ENCODE measurements around the gene SMCP. TPM values are rescaled to one million over a fixed set of nuclear protein-coding genes. Genes with fewer than 3 reads are reported as not detected.

SMCP gene
- total and polyA plus RNA-seq, 4 donors = not detected

GRCh38 chr1:152912471-152912870 is 34.3 kb downstream of the SMCP start (continued):
- TF ChIP-seq, protein P1, sequence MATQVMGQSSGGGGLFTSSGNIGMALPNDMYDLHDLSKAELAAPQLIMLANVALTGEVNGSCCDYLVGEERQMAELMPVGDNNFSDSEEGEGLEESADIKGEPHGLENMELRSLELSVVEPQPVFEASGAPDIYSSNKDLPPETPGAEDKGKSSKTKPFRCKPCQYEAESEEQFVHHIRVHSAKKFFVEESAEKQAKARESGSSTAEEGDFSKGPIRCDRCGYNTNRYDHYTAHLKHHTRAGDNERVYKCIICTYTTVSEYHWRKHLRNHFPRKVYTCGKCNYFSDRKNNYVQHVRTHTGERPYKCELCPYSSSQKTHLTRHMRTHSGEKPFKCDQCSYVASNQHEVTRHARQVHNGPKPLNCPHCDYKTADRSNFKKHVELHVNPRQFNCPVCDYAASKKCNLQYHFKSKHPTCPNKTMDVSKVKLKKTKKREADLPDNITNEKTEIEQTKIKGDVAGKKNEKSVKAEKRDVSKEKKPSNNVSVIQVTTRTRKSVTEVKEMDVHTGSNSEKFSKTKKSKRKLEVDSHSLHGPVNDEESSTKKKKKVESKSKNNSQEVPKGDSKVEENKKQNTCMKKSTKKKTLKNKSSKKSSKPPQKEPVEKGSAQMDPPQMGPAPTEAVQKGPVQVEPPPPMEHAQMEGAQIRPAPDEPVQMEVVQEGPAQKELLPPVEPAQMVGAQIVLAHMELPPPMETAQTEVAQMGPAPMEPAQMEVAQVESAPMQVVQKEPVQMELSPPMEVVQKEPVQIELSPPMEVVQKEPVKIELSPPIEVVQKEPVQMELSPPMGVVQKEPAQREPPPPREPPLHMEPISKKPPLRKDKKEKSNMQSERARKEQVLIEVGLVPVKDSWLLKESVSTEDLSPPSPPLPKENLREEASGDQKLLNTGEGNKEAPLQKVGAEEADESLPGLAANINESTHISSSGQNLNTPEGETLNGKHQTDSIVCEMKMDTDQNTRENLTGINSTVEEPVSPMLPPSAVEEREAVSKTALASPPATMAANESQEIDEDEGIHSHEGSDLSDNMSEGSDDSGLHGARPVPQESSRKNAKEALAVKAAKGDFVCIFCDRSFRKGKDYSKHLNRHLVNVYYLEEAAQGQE (IDR thresholded peaks at IDR 0.05) = no peak
- TF ChIP-seq FOXA2 (IDR thresholded peaks at IDR 0.05) (no peak), RAD21 (IDR thresholded peaks at IDR 0.05) (no peak)

GRCh38 chr1:152912900-152913299 is 34.8 kb downstream of the SMCP start:
- 58% methylated on average over 5 of the region's 5 CpGs for WGBS
- DNase-seq (ENCODE audit: low spot score) = no peak
- Histone ChIP-seq H3K4me3 (ENCODE audit: low read depth in 1 of 3, low read length in 3 of 3) (no peak overlapping the region), H3K36me3 (ENCODE audit: control insufficient read depth in 4 of 4, insufficient read depth in 3 of 4, low read depth in 1 of 4, low read length in 3 of 4) (no peaks in the 10 kb centered on the region), H3K27me3 (ENCODE audit: control insufficient read depth in 4 of 4, insufficient read depth in 4 of 4, low read length in 3 of 4) (no peaks in the 10 kb centered on the region), H3K27ac (ENCODE audit: low read depth in 1 of 2, low read length in 2 of 2) (no peak overlapping the region), H3K9ac (ENCODE audit: low read depth in 1 of 2, low read length in 2 of 2) (no peak overlapping the region), H3K9me3 (ENCODE audit: control insufficient read depth in 4 of 4, low read length in 3 of 4) (no peaks in the 10 kb centered on the region), H3K4me1 (ENCODE audit: control insufficient read depth in 4 of 4, insufficient read depth in 4 of 4, low read length in 3 of 4) (no peaks in the 10 kb centered on the region)
- no peak for TF ChIP-seq HNF4A (conservative IDR thresholded peaks at IDR 0.05)
- no peak for TF ChIP-seq HNF4G (IDR thresholded peaks at IDR 0.05)
- no peak for TF ChIP-seq YY1 (IDR thresholded peaks at IDR 0.05)
- no peak for TF ChIP-seq FOXA1 (IDR thresholded peaks at IDR 0.05)
- no peak for TF ChIP-seq SP1 (IDR thresholded peaks at IDR 0.05)
- TF ChIP-seq MAX (IDR thresholded peaks at IDR 0.05) = no peak
- TF ChIP-seq NR2F2 (IDR thresholded peaks at IDR 0.05) = no peak
- TF ChIP-seq FOXA2 (IDR thresholded peaks at IDR 0.05) = no peak
- no peak for TF ChIP-seq TAF1 (conservative IDR thresholded peaks at IDR 0.05)
- TF ChIP-seq, protein P1 (IDR thresholded peaks at IDR 0.05) = no peak
- TF ChIP-seq, protein P2, sequence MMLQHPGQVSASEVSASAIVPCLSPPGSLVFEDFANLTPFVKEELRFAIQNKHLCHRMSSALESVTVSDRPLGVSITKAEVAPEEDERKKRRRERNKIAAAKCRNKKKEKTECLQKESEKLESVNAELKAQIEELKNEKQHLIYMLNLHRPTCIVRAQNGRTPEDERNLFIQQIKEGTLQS (IDR thresholded peaks at IDR 0.05) = no peak
- no peak for TF ChIP-seq GABPA (IDR thresholded peaks at IDR 0.05 in 1 of 2, conservative IDR thresholded peaks at IDR 0.05 in 1 of 2)

DNA sequence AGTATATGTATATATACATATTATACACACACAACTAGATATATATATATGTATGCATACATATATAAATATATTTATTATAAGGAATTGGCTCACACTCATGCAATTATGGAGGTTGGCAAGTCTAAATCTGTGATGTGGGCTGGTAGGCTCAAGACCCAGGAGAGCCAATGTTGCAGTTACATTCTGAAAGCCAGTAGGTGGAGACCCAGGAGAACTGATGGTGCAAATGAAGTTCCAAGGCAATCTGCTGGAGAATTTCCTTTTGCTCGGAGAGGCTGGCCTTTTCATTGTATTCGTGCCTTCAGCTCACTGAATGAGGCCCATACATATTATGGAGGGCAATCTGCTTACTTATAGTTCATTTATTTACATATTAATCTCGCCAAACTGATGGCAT is 39.7 kb downstream of the SMCP start:
- no peak for DNase-seq (ENCODE audit: low spot score)
- 18% methylated on average over 3 of the region's 3 CpGs for WGBS
- Histone ChIP-seq H3K9me3 (ENCODE audit: control insufficient read depth in 4 of 4, low read length in 3 of 4) (no peaks in the 10 kb centered on the region), H3K9ac (ENCODE audit: low read depth in 1 of 2, low read length in 2 of 2) (no peak overlapping the region), H3K4me3 (ENCODE audit: low read depth in 1 of 3, low read length in 3 of 3) (no peak overlapping the region), H3K27me3 (ENCODE audit: control insufficient read depth in 4 of 4, insufficient read depth in 4 of 4, low read length in 3 of 4) (no peaks in the 10 kb centered on the region), H3K36me3 (ENCODE audit: control insufficient read depth in 4 of 4, insufficient read depth in 3 of 4, low read depth in 1 of 4, low read length in 3 of 4) (no peaks in the 10 kb centered on the region), H3K4me1 (ENCODE audit: control insufficient read depth in 4 of 4, insufficient read depth in 4 of 4, low read length in 3 of 4) (no peaks in the 10 kb centered on the region), H3K27ac (ENCODE audit: low read depth in 1 of 2, low read length in 2 of 2) (no peak overlapping the region)
- TF ChIP-seq, protein P3, sequence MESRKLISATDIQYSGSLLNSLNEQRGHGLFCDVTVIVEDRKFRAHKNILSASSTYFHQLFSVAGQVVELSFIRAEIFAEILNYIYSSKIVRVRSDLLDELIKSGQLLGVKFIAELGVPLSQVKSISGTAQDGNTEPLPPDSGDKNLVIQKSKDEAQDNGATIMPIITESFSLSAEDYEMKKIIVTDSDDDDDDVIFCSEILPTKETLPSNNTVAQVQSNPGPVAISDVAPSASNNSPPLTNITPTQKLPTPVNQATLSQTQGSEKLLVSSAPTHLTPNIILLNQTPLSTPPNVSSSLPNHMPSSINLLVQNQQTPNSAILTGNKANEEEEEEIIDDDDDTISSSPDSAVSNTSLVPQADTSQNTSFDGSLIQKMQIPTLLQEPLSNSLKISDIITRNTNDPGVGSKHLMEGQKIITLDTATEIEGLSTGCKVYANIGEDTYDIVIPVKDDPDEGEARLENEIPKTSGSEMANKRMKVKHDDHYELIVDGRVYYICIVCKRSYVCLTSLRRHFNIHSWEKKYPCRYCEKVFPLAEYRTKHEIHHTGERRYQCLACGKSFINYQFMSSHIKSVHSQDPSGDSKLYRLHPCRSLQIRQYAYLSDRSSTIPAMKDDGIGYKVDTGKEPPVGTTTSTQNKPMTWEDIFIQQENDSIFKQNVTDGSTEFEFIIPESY (IDR thresholded peaks at IDR 0.05) = no peak
- TF ChIP-seq RAD21 (IDR thresholded peaks at IDR 0.05) (peak; percentile 64 to 71), YY1 (IDR thresholded peaks at IDR 0.05) (no peak), GABPA (IDR thresholded peaks at IDR 0.05 in 1 of 2, conservative IDR thresholded peaks at IDR 0.05 in 1 of 2) (no peak), FOXA2 (IDR thresholded peaks at IDR 0.05) (no peak)
- TF ChIP-seq, protein P1 (IDR thresholded peaks at IDR 0.05) = no peak
- TF ChIP-seq, protein P4, sequence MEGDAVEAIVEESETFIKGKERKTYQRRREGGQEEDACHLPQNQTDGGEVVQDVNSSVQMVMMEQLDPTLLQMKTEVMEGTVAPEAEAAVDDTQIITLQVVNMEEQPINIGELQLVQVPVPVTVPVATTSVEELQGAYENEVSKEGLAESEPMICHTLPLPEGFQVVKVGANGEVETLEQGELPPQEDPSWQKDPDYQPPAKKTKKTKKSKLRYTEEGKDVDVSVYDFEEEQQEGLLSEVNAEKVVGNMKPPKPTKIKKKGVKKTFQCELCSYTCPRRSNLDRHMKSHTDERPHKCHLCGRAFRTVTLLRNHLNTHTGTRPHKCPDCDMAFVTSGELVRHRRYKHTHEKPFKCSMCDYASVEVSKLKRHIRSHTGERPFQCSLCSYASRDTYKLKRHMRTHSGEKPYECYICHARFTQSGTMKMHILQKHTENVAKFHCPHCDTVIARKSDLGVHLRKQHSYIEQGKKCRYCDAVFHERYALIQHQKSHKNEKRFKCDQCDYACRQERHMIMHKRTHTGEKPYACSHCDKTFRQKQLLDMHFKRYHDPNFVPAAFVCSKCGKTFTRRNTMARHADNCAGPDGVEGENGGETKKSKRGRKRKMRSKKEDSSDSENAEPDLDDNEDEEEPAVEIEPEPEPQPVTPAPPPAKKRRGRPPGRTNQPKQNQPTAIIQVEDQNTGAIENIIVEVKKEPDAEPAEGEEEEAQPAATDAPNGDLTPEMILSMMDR (IDR thresholded peaks at IDR 0.05; ENCODE audit: low read depth, low read length, missing input control) = peak; percentile 30

All from liver (tissue), 9 donors.